ENCODE data around the gene RASSF10. TPM values are rescaled to one million over a fixed set of nuclear protein-coding genes. Genes with fewer than 3 reads are reported as not detected.
"Not testable (repeated sequence)": the region's sequence is repeated elsewhere in the genome, so short reads cannot be mapped to it uniquely, and the experiment has no call there.

Gene RASSF10
- total RNA-seq, 4 donors from 2014 or later = 0.35 to 4.4 (median 3.9) TPM; not detected in 1

DNA sequence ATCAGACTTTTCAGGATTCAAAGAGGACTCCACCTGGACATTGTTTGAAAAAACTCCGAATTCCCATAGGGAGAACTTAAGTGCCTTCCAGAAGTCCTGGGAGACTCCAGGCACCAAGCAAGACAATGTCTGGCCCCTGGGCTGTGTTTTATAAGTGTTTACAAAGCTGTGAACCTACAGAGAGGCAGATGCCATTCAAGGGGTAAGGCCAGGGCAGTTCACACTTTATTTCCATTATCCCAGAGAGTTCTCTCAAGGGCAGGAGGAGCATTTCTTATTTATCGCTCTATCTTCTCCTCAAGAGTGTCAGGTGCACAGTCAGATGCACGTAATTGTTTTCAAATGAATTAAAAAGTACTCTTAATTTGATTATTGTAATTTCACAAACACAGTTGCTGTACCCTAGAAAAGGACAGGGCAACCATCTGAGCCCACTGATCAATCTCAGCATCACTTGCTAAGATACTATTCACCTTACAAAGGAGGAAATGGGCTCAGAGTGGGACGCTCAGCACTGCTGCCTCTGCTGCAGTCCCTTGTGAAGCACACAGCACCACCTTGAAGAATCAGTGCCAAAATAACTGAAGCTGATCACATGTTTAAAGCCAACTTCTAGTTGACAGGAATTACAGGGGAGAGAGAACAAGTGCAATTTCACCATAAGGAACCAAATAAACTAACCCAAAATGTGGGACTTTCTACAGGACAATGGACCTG is 35.0 kb downstream of the RASSF10 start:
- Histone ChIP-seq H3K9me3 (no peaks in the 10 kb centered on the region), H3K36me3 (no peaks in the 10 kb centered on the region), H3K27me3 (no peaks in the 10 kb centered on the region), H3K27ac (no peak overlapping the region), H3K4me1 (no peaks in the 10 kb centered on the region), H3K4me3 (no peak overlapping the region)
- no peak for DNase-seq
- TF ChIP-seq POLR2A (IDR thresholded peaks at IDR 0.05) = no peak
- TF ChIP-seq, protein P1, sequence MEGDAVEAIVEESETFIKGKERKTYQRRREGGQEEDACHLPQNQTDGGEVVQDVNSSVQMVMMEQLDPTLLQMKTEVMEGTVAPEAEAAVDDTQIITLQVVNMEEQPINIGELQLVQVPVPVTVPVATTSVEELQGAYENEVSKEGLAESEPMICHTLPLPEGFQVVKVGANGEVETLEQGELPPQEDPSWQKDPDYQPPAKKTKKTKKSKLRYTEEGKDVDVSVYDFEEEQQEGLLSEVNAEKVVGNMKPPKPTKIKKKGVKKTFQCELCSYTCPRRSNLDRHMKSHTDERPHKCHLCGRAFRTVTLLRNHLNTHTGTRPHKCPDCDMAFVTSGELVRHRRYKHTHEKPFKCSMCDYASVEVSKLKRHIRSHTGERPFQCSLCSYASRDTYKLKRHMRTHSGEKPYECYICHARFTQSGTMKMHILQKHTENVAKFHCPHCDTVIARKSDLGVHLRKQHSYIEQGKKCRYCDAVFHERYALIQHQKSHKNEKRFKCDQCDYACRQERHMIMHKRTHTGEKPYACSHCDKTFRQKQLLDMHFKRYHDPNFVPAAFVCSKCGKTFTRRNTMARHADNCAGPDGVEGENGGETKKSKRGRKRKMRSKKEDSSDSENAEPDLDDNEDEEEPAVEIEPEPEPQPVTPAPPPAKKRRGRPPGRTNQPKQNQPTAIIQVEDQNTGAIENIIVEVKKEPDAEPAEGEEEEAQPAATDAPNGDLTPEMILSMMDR (IDR thresholded peaks at IDR 0.05) = no peak

DNA sequence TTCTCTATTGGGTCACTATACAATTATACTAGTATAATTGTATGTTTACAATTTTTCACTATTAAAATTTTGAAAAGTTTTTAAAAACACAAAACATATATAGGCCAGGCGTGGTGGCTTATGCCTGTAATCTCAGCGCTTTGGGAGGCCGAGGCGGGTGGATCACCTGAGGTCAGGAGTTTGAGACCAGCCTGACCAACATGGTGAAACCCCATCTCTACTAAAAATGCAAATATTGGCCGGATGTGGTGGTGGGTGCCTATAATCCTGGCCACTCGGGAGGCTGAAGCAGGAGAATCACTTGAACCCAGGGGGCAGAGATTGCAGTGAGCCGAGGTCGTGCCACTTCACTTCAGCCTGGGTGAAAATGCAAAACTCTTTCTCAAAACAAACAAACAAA is 36.0 kb downstream of the RASSF10 start:
- not testable (repeated sequence) for H3K36me3 ChIP-seq, H3K4me3 ChIP-seq, H3K9me3 ChIP-seq, H3K27me3 ChIP-seq, H3K27ac ChIP-seq, DNase-seq, H3K4me1 ChIP-seq

DNA sequence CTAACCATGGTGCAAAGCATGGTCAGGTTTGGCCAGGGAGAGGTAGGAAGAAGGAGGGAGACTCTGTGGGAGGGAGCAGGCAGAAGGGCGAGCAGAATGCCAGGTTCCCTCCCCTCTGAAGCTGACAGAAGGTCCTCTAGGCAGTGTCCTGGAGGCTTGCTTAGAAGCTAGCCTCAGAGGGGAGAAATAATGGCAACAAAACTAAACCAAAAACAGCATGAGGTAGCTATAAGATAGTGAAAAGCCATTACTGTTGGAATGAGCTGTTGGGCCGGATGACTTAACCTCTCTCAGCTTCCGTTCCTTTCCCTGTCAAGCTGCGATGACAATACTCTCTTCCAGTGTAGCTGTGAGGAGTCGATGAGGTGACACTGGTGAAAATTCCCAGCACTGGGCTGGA is 36.6 kb downstream of the RASSF10 start:
- Histone ChIP-seq H3K36me3 (no peaks in the 10 kb centered on the region), H3K9me3 (no peaks in the 10 kb centered on the region), H3K27ac (no peak overlapping the region), H3K4me3 (no peak overlapping the region), H3K4me1 (no peaks in the 10 kb centered on the region), H3K27me3 (no peaks in the 10 kb centered on the region)
- DNase-seq = no peak
- TF ChIP-seq, protein P1 (IDR thresholded peaks at IDR 0.05) = no peak
- TF ChIP-seq POLR2A (IDR thresholded peaks at IDR 0.05) = no peak

DNA sequence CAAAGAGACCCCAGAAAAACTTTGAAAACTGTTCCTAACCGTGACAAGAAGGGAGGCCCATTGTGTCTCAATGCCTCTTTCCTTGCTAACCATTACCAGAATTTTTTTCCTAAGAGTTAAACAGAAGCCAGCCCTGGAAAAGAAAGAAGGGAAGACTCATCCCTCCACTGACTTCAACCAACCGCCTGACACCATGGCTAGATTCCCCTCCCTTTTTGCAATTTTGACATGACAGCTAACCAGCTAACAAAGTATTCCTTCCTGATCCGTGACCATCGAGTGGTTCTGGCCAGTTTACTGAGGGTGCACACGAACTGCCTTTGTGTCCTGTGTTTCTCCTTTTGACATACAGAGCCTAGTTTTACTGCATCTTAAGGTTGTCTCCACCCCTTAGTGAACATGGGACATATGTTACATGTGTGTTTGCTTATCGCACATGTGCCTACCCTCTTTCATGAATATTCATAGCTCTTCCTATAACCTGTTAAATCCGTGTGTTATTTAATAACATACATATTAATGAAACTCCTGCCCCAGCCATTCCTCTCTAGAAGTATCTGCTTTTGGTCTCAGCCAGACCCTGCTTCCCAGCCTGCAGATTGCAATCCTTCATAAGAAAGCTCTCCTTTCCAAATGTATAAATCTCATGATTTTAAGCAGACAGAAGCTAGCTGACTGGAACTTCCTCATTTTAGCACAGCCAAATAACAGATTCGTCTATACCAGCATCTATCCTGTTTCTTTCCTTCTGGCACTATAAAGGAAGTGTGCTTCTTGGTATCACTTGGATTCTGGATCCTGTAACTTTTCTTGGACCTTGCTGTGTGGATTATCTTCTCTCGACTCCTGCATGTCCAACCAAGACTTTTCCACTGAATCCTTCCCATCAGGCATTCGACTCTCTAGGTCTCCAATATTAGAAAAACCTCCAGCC is 37.8 kb downstream of the RASSF10 start:
- TF ChIP-seq, protein P1 (IDR thresholded peaks at IDR 0.05) = no peak
- no peak for TF ChIP-seq POLR2A (IDR thresholded peaks at IDR 0.05)
- no peak overlapping the region for H3K27ac ChIP-seq
- no peak overlapping the region for H3K4me3 ChIP-seq
- H3K9me3 ChIP-seq = no peaks in the 10 kb centered on the region
- no peaks in the 10 kb centered on the region for H3K4me1 ChIP-seq
- DNase-seq = no peak
- H3K36me3 ChIP-seq = no peaks in the 10 kb centered on the region
- H3K27me3 ChIP-seq = no peaks in the 10 kb centered on the region

DNA sequence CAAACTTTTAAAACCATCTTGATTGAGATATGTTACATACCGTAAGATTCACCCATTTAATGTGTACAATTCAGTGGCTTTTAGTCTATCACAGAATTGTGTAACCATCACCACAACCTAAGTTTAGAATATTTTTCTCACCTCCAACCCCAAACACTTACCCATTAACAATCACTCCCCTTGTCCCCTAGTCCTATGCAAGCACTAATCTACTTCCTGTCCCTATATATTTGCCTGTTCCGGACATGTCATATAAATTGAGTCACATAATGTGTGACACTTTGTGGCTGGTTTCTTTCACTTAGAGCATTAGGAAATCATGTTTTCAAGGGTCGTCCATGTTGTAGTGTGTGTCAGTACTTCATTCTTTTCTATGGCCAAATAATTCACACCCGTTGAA is 38.8 kb downstream of the RASSF10 start:
- H3K27me3 ChIP-seq = no peaks in the 10 kb centered on the region
- no peak for DNase-seq

More for the DNA sequence above, 38.8 kb downstream of the RASSF10 start:
- Histone ChIP-seq H3K9me3 (no peaks in the 10 kb centered on the region), H3K4me1 (no peaks in the 10 kb centered on the region), H3K27ac (no peak overlapping the region), H3K36me3 (no peaks in the 10 kb centered on the region), H3K4me3 (no peak overlapping the region)
- TF ChIP-seq POLR2A (IDR thresholded peaks at IDR 0.05) = no peak
- TF ChIP-seq, protein P1 (IDR thresholded peaks at IDR 0.05) = no peak
